ENCODE results near the gene OR7G3.

OR7G3 gene

GRCh38 chr19:9116547-9116946, 10.2 kb downstream of the OR7G3 start:
- DNase-seq (ENCODE audit: extremely low spot score): no peak
- CTCF ChIA-PET: no interaction called here
- POLR2A ChIA-PET: interaction anchor here (0.6 kb wide), 1 partner anchor 560 kb away, joined by 4 read pairs; no protein-coding TSS in a partner anchor
- TF ChIP-seq LEF1 (IDR thresholded peaks at IDR 0.05; ENCODE audit: borderline replicate concordance) (no peak), HDGF (IDR thresholded peaks at IDR 0.05; ENCODE audit: borderline replicate concordance) (no peak), L3MBTL2 (conservative IDR thresholded peaks at IDR 0.05) (no peak), ZNF384 (IDR thresholded peaks at IDR 0.05) (no peak), SP1 (IDR thresholded peaks at IDR 0.05) (no peak), PKNOX1 (IDR thresholded peaks at IDR 0.05) (no peak), FOXK2 (IDR thresholded peaks at IDR 0.05) (no peak), ARNT (IDR thresholded peaks at IDR 0.05) (no peak), SUZ12 (IDR thresholded peaks at IDR 0.05) (no peak), CTBP1 (IDR thresholded peaks at IDR 0.05; ENCODE audit: borderline replicate concordance) (no peak), BHLHE40 (IDR thresholded peaks at IDR 0.05; ENCODE audit: borderline replicate concordance) (no peak), FOXA1 (IDR thresholded peaks at IDR 0.05) (no peak), NFRKB (IDR thresholded peaks at IDR 0.05) (no peak), FOXM1 (IDR thresholded peaks at IDR 0.05; ENCODE audit: borderline replicate concordance) (no peak), ELF4 (IDR thresholded peaks at IDR 0.05) (no peak), TARDBP (IDR thresholded peaks at IDR 0.05) (no peak)

DNA sequence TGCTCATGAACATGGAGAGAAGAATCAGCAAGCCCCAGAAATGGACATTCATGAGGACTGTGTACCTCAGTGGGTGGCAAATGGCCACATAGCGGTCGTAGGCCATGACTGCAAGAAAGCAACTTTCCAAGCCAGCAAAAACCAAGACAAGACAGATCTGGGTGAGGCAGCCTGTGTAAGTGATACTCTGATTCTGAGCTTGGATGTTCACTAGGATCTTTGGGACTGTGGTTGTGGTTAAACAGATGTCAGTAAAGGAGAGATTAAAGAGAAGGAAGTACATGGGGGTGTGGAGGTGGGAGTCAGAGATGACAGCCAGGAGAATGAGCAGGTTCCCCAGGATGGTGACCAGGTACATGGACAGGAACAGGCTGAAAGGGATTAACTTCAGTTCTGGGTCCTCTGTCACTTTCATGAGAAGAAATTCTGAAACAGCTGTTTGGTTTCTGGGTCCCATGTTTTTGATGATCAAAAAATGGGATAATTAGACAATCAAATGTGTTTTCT, 11.4 kb downstream of the OR7G3 start, which contains the start of gene OR7G1:
TSS of gene OR7G1 (minus strand) at position 457 of the 507 bp plus-strand sequence. CDS start at position 457, 0 bp downstream.
- POLR2A ChIA-PET: no interaction called here
- CTCF ChIA-PET: no interaction called here
- no peak for DNase-seq (ENCODE audit: extremely low spot score)
- no peak for TF ChIP-seq SUZ12 (IDR thresholded peaks at IDR 0.05)
- no peak for TF ChIP-seq CTBP1 (IDR thresholded peaks at IDR 0.05; ENCODE audit: borderline replicate concordance)
- TF ChIP-seq LEF1 (IDR thresholded peaks at IDR 0.05; ENCODE audit: borderline replicate concordance): no peak
- no peak for TF ChIP-seq HDGF (IDR thresholded peaks at IDR 0.05; ENCODE audit: borderline replicate concordance)
- no peak for TF ChIP-seq FOXM1 (IDR thresholded peaks at IDR 0.05; ENCODE audit: borderline replicate concordance)
- no peak for TF ChIP-seq TARDBP (IDR thresholded peaks at IDR 0.05)

DNA sequence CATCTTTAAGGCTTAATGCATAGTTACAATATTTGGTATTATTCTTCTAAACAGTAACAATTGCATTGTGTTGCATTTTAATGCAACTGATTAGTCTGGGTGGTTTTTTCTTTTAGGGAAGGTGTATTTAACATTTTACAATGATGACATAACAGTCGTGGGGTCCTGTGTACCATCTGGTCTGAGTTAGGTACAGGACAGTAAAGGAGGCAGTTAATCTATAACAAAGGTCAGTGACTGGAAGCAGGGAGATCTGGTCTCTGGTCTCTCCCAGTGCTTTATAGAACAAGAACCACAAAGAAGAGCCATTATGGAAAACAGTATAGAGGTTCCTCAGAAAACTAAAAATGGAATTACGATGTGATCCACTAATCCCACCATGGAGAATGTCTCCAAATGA, 16.8 kb downstream of the OR7G3 start:
- no peak for TF ChIP-seq ARNT (IDR thresholded peaks at IDR 0.05)
- no peak for TF ChIP-seq NFRKB (IDR thresholded peaks at IDR 0.05)
- DNase-seq (ENCODE audit: extremely low spot score): no peak
- POLR2A ChIA-PET: no interaction called here
- CTCF ChIA-PET: no interaction called here

GRCh38 chr19:9107375-9107774, 19.4 kb downstream of the OR7G3 start, which contains the start of gene OR7G2:
TSS of gene OR7G2 (minus strand) at chr19:9107475. CDS start at chr19:9103243, 4,232 bp downstream.
- CTCF ChIA-PET: interaction anchor here (1.2 kb wide), 1 partner anchor 200 kb away, joined by 3 read pairs; no protein-coding TSS in a partner anchor
- no peak for DNase-seq (ENCODE audit: extremely low spot score)
- TF ChIP-seq BHLHE40 (IDR thresholded peaks at IDR 0.05; ENCODE audit: borderline replicate concordance): no peak
- no peak for TF ChIP-seq FOXA1 (IDR thresholded peaks at IDR 0.05)
- no peak for TF ChIP-seq ARNT (IDR thresholded peaks at IDR 0.05)
- no peak for TF ChIP-seq SUZ12 (IDR thresholded peaks at IDR 0.05)
- no peak for TF ChIP-seq L3MBTL2 (conservative IDR thresholded peaks at IDR 0.05)
- no peak for TF ChIP-seq CTBP1 (IDR thresholded peaks at IDR 0.05; ENCODE audit: borderline replicate concordance)
- no peak for TF ChIP-seq PKNOX1 (IDR thresholded peaks at IDR 0.05)
- POLR2A ChIA-PET: no interaction called here

DNA sequence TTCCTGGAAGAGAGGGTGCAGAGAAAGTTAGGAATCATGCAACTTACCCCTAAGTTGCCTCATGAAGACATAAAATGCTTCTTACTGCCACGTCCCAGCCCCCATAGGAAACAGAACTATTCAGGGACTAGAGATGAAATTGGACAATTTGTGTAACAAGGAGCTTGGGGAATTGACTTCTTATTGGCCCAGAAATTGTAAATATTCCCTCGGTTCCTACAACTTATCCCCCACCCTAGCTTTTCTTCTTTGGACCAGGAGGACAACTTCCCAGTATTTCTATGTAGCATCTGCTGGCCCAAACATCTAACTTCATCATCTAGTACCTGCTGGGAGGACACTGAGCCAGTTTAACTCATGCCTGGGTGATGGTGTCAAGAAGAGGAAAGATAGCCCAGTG, 40.0 kb downstream of the OR7G3 start, which contains the start of gene OR1M1:
TSS of gene OR1M1 (plus strand) at position 301 of the 400 bp plus-strand sequence. CDS start 6,184 bp downstream, outside the sequence.
- ChIA-PET CTCF (no interaction called here), POLR2A (interaction anchor here (0.5 kb wide), 1 partner anchor 30 kb away, joined by 3 read pairs; no protein-coding TSS in a partner anchor)

DNA sequence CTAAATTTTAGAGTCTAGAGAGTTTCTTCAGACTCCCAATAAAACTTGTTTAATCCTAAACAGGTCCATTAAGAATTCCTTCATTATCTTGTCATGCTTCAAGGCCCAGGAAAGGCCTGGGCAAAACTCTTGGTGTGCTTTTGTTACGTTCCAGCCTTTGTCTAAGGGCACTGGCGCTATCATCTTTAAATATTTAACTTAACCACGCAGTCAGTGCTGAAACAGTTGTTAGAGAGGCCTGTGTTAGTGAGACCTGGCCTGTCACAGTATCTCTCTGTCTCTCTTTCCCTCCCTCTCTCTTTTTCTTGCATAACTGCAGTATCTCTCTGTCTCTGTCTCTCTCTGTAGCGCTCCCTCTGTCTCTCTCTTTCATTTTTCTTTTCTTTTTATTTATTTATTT, 48.1 kb downstream of the OR7G3 start:
- ChIA-PET POLR2A (no interaction called here), CTCF (no interaction called here)
- no peak for DNase-seq (ENCODE audit: extremely low spot score)
- TF ChIP-seq CTBP1 (IDR thresholded peaks at IDR 0.05; ENCODE audit: borderline replicate concordance) (no peak), ELF4 (IDR thresholded peaks at IDR 0.05) (no peak), SUZ12 (IDR thresholded peaks at IDR 0.05) (no peak), BHLHE40 (IDR thresholded peaks at IDR 0.05; ENCODE audit: borderline replicate concordance) (no peak), HDGF (IDR thresholded peaks at IDR 0.05; ENCODE audit: borderline replicate concordance) (no peak), TARDBP (IDR thresholded peaks at IDR 0.05) (no peak), FOXK2 (IDR thresholded peaks at IDR 0.05) (no peak), PKNOX1 (IDR thresholded peaks at IDR 0.05) (no peak), ZNF384 (IDR thresholded peaks at IDR 0.05) (no peak), FOXM1 (IDR thresholded peaks at IDR 0.05; ENCODE audit: borderline replicate concordance) (no peak), SP1 (IDR thresholded peaks at IDR 0.05) (no peak), FOXA1 (IDR thresholded peaks at IDR 0.05) (no peak), L3MBTL2 (conservative IDR thresholded peaks at IDR 0.05) (no peak), ARNT (IDR thresholded peaks at IDR 0.05) (no peak)

More for the DNA sequence above, 40.0 kb downstream of the OR7G3 start, which contains the start of gene OR1M1:
- TF ChIP-seq ZNF384 (IDR thresholded peaks at IDR 0.05) (no peak), HDGF (IDR thresholded peaks at IDR 0.05; ENCODE audit: borderline replicate concordance) (no peak), LEF1 (IDR thresholded peaks at IDR 0.05; ENCODE audit: borderline replicate concordance) (no peak), PKNOX1 (IDR thresholded peaks at IDR 0.05) (no peak), TARDBP (IDR thresholded peaks at IDR 0.05) (no peak)
- no peak for DNase-seq (ENCODE audit: extremely low spot score)
